ENCODE measurements around the gene UTY. TPM values are rescaled to one million over a fixed set of nuclear protein-coding genes. Genes with fewer than 3 reads are reported as not detected.

Gene UTY
- 23.5 and 38.8 TPM in 2 replicates for total RNA-seq

GRCh38 chrY:13479828-13480227 lies at the start of gene UTY:
Gene UTY (minus strand): TSS chrY:13480033. CDS start chrY:13479665, 368 bp downstream.

Other genes starting within 250 kb of the UTY start
- not detected in 2 replicates for gene TMSB4Y, start 223.9 kb upstream of the UTY start, total RNA-seq

Data from smooth muscle cell of trachea (primary cell).